ENCODE measurements around the gene MAD1L1. TPM values are rescaled to one million over a fixed set of nuclear protein-coding genes. Genes with fewer than 3 reads are reported as not detected.

Gene MAD1L1
- total RNA-seq, 1 donor from 2014 or later, result 48.4 TPM

- no peaks in the 10 kb centered on the region for H3K36me3 ChIP-seq
- H3K4me1 ChIP-seq, result no peaks in the 10 kb centered on the region
- no peak overlapping the region for H3K4me3 ChIP-seq
- intact Hi-C loops (cut with DNase I), result no loop called here
- no peak for DNase-seq
- H3K27me3 ChIP-seq, result no peaks in the 10 kb centered on the region
- ATAC-seq, result no peak
- TF ChIP-seq, protein P1, sequence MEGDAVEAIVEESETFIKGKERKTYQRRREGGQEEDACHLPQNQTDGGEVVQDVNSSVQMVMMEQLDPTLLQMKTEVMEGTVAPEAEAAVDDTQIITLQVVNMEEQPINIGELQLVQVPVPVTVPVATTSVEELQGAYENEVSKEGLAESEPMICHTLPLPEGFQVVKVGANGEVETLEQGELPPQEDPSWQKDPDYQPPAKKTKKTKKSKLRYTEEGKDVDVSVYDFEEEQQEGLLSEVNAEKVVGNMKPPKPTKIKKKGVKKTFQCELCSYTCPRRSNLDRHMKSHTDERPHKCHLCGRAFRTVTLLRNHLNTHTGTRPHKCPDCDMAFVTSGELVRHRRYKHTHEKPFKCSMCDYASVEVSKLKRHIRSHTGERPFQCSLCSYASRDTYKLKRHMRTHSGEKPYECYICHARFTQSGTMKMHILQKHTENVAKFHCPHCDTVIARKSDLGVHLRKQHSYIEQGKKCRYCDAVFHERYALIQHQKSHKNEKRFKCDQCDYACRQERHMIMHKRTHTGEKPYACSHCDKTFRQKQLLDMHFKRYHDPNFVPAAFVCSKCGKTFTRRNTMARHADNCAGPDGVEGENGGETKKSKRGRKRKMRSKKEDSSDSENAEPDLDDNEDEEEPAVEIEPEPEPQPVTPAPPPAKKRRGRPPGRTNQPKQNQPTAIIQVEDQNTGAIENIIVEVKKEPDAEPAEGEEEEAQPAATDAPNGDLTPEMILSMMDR (IDR thresholded peaks at IDR 0.05), result no peak
- no peak overlapping the region for H3K27ac ChIP-seq
- no peaks in the 10 kb centered on the region for H3K9me3 ChIP-seq
These were observed 347.1 kb downstream of the MAD1L1 start for GRCh38 chr7:1885465-1886226.

DNA sequence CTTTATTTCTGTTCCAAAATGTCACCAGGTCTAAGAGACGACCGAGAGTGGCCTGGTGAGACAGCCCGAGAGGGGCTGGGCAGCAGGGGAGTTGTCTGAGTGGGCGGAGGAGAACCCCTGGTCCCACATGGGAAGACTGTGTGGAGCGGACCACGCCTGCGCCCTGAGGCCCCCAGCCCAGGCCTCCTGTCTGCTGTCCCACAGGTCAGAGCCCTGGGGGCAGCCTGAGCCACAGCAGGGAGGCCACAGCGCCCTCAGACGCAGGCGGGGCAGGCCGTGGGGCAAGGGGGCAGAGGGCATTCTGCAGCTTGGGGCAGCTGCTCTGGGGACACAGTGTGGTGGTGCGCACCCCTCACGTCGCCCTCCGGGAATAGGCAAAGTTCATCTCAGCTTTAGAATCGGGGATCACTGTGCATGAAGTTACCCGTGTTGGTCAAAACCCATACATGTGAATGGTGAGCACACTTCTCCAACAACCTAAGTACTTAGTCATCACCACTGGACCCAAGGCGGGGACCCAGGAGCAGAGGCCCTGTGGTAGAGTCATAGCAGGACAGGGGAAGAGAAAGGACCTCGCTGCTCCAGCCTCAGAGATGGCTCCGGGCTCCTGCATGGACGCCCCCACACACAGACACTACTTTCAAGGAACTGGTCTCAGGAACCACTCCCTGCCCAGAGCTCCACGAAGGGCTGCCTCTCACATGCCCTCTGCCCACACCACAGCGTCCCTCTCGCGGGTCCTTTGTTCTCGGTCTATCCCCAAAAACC, 348.0 kb downstream of the MAD1L1 start:
- no peak overlapping the region for H3K4me3 ChIP-seq
- DNase-seq (no peak), ATAC-seq (no peak)
- TF ChIP-seq, protein P1 (IDR thresholded peaks at IDR 0.05), result no peak
- H3K4me1 ChIP-seq, result no peaks in the 10 kb centered on the region
- H3K9me3 ChIP-seq, result no peaks in the 10 kb centered on the region
- no peak overlapping the region for H3K27ac ChIP-seq
- intact Hi-C loops (cut with DNase I), result no loop called here
- H3K36me3 ChIP-seq, result no peaks in the 10 kb centered on the region
- no peaks in the 10 kb centered on the region for H3K27me3 ChIP-seq

GRCh38 chr7:1883834-1884582, 348.7 kb downstream of the MAD1L1 start:
- intact Hi-C loops (cut with DNase I), result no loop called here
- Histone ChIP-seq H3K27me3 (no peaks in the 10 kb centered on the region), H3K27ac (no peak overlapping the region), H3K4me3 (no peak overlapping the region), H3K4me1 (no peaks in the 10 kb centered on the region), H3K9me3 (no peaks in the 10 kb centered on the region), H3K36me3 (no peaks in the 10 kb centered on the region)
- no peak for DNase-seq
- ATAC-seq, result no peak
- TF ChIP-seq, protein P1 (IDR thresholded peaks at IDR 0.05), result no peak

- intact Hi-C loops (cut with DNase I), result no loop called here
- TF ChIP-seq, protein P1 (IDR thresholded peaks at IDR 0.05), result no peak
- Histone ChIP-seq H3K4me3 (no peak overlapping the region), H3K27me3 (no peaks in the 10 kb centered on the region), H3K27ac (no peak overlapping the region), H3K4me1 (no peaks in the 10 kb centered on the region), H3K9me3 (no peaks in the 10 kb centered on the region), H3K36me3 (no peaks in the 10 kb centered on the region)
- no peak for DNase-seq
- ATAC-seq, result no peak
These were observed 349.5 kb downstream of the MAD1L1 start for GRCh38 chr7:1883031-1883761.

DNA sequence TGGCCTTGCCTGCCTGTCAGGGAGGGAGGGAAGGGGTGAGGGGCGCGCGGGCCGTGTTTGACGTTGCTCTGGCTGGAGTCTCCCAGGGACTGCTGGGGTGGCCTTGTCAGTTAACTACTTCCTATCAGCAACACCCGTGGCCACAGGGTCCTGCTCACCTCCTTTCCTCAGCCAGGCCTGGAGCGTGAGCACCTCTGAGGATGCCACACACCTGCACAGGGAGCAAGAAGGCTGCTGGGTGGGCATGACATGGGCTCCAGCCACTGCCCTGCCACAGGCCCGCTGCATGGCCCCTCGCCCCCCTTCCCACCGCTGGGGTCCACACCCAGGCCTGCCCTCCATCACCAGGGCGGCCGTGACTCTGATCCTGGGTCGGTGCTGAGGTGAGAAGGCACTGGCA, 350.3 kb downstream of the MAD1L1 start:
- DNase-seq, result no peak
- ATAC-seq, result no peak
- intact Hi-C loops (cut with DNase I), result no loop called here

More for the DNA sequence above, 350.3 kb downstream of the MAD1L1 start:
- H3K27ac ChIP-seq, result no peak overlapping the region
- no peaks in the 10 kb centered on the region for H3K4me1 ChIP-seq
- TF ChIP-seq, protein P1 (IDR thresholded peaks at IDR 0.05), result no peak
- H3K36me3 ChIP-seq, result no peaks in the 10 kb centered on the region
- H3K9me3 ChIP-seq, result no peaks in the 10 kb centered on the region
- no peaks in the 10 kb centered on the region for H3K27me3 ChIP-seq
- no peak overlapping the region for H3K4me3 ChIP-seq

Measured in upper lobe of right lung (tissue), 1 donor.